Keratinocyte (primary cell): ENCODE measurements around the gene CHRNA7.
"Not testable (repeated sequence)": the region's sequence is repeated elsewhere in the genome, so short reads cannot be mapped to it uniquely, and the experiment has no call there.

ENCODE experiments used
- CTCF ChIP-seq, 3 experiments: IDR thresholded peaks in 1 of 3; conservative IDR thresholded peaks in 1 of 3; optimal IDR thresholded peaks in 1 of 3; 2 replicates in 2 of 3; 3 replicates in 1 of 3; pipeline versions ENCODE3 to v1.5.1; 2011; ENCODE audit warnings: low read length in 3 of 3, mild to moderate bottlenecking in 3 of 3, moderate library complexity in 2 of 3, control low read depth in 1 of 3, inconsistent platforms in 1 of 3; ENCODE audit not compliant: insufficient read depth in 2 of 3; ENCODE audit errors: extremely low read depth in 1 of 3
- EZH2 ChIP-seq: IDR thresholded peaks from one replicate; pipeline ENCODE4 v1.6.1; 2012; ENCODE audit warnings: inconsistent platforms, mild to moderate bottlenecking, low read length, moderate library complexity

- TF ChIP-seq CTCF (optimal IDR thresholded peaks at IDR 0.05 in 1 of 3, IDR thresholded peaks at IDR 0.05 in 1 of 3, conservative IDR thresholded peaks at IDR 0.05 in 1 of 3; ENCODE audit: extremely low read depth in 1 of 3, insufficient read depth in 2 of 3, low read length in 3 of 3); EZH2: not testable (repeated sequence)
Measured at GRCh38 chr15:32164065-32164464, 133.8 kb downstream of the CHRNA7 start.
